NCI-H2227 treated with DMSO at 0.1 percent for 48 hours (cell line): ENCODE data around the gene GSTA2.
"Not testable (repeated sequence)": the region's sequence is repeated elsewhere in the genome, so short reads cannot be mapped to it uniquely, and the experiment has no call there.

Experiments
- DNase-seq: peaks from one replicate; lab custom pipeline; 2025; lab: John Stamatoyannopoulos, UW

The GSTA2 gene

DNA sequence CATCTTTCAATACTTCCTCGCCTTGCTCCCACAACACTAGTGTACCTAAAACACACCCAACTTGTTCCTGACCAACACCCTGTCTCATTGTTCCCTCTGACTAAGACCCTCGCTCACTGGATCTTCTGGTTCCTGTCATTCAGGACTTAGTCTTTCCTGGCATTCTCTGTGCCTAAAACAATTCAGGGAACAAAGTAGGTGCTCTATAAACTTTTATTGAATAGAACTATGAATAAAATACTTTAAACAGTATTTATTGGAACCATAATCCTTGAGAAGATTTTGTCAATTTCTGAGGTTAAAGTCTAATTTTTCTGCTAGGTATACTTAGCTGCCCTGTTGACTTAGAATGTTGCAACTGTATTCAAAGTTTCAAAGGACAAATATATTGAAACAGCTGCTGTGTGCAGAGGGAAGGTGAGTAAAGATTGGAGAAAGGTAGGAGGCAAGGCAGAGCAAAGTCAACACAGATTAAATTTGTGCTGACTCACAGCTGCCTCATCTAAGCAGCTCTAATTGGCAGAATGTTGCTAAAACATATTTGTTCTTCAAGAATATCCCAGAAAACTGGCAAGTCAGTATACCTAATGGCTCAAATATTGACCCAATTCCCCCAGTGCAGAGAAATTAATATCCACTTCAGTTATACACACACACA lies 37.6 kb downstream of the GSTA2 start:
- no peak for DNase-seq

- DNase-seq = no peak
Observed at GRCh38 chr6:52725143-52725534, 38.1 kb downstream of the GSTA2 start.

DNA sequence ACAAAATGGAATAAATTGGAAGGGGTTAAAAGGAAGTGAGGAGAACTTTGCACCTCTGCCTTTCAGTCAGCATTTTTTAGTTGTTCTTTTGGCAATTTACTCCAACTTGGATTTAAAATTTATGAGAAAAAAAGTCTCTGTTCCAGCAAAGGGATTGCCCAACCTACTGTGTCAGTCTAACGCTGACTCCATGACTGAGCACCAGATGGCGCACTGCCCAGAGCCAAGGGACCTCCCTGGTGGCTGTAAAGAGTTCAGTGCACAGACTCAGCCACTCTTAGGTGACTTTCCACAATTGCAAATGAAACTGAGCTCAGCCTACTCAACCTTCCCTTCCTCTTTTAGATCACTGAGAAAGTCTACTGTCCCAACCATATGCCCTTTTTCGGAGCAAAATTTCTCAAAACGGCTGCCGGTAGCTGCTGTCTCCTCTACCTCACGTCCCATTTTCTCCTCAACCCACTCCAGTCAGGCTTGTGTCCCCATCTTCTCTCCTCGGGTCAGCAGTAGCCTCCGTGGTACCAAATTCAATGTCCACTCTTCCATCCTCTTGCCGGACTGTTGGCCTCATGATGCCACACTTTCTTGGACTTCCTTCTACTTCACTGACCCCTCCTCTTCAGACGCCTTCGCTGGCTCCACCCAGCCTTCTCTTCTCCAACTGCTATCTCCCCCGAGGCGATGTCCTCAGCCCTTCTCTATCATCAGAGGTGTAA lies 38.7 kb downstream of the GSTA2 start:
- no peak for DNase-seq

DNA sequence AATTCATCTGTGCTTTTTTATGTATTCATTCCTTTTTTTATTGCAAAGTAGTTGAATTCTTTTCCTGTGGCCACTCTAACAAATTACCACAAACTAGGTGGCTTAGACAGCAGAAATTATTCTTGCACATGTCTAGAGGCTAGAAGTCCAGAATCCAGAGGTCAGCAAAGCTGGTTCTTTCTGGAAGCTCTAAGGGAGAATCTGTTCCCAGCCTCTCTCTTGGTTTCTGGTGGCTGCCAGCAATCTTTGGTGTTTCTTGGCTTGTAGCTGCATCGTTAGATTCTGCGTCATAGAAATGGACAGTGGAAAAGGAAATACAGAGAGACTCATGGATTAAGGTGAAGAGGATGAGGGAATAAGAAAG lies 39.3 kb downstream of the GSTA2 start:
- DNase-seq = no peak

GRCh38 chr6:52720321-52720720 lies 43.0 kb downstream of the GSTA2 start:
- no peak for DNase-seq

- DNase-seq = no peak
Observed at GRCh38 chr6:52718550-52718949, 44.7 kb downstream of the GSTA2 start.

DNA sequence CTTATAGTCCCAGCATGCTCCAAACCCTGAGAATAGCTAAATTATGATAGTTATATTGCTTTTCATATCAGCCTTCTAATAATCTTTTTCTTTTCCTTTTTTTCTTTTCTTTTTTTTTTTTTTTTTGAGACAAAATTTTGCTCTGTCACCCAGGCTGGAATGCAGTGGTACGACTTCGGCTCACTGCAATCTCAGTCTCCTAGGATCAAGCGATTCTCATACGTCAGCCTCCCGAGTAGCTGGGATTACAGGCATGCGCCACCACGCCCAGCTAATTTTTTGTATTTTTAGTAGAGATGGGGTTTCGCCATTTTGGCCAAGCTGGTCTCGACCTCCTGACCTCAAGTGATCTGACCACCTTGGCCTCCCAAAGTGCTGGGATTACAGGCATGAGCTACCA lies 48.5 kb downstream of the GSTA2 start:
- DNase-seq = not testable (repeated sequence)

- no peak for DNase-seq
Observed at GRCh38 chr6:52712136-52712535, 51.1 kb downstream of the GSTA2 start.

DNA sequence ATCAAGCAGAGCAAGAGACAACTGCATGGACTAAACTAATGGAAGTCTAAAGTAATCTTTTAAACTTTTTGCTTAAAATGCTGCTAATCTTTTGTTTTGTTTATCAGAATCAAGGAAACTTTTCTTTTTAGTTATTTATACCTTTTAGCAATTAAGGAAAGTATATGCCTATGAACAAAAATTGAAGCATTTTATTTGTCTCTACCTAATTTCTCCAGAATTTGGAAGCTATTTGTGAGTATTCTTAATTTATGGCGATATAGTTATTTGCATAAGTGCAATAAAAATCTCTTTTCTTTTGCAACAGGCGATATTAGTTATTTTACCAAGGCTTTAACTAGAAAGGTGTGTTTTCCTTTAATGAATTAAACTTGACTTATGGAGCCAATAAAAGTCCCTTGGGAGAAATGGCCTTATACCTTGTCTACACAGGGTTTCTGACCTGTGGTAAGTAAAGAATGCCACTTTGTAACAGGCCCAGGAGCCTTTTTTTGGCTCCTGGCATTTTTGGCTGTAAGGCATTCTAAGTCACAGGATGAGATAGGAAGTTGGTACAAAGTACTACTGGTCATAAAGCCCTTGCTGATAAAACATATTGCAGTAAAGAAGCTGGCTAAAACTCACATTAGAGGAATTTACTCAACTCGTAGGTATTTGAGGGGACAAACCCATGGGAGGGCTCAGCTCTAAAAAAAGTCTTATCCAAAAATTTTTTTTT lies 55.2 kb downstream of the GSTA2 start:
- no peak for DNase-seq

GRCh38 chr6:52706001-52706400 lies 57.3 kb downstream of the GSTA2 start:
- no peak for DNase-seq

- not testable (repeated sequence) for DNase-seq
Observed at GRCh38 chr6:52704781-52705502, 58.3 kb downstream of the GSTA2 start.

DNA sequence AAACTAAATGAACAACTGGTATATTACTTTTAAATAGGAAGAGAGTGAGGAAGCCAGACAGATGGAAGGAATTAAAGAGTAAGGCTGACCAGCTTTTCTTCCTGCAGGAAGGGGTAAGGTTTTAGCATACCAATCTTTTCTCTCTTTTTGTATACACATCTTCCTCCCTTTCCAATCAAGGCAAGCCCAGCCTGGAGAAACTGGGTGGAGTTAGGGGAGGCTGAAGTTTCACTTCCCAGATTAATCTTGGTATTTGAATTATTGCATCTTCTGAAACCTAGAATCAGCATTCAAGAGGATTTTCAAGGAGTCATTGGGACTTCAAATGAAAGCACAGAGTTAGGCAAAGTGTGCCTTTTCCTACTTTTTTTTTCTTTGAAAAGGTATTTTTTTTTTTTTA lies 59.2 kb downstream of the GSTA2 start:
- DNase-seq = no peak
